ENCODE results near the gene ADRA2C.

ADRA2C gene

DNA sequence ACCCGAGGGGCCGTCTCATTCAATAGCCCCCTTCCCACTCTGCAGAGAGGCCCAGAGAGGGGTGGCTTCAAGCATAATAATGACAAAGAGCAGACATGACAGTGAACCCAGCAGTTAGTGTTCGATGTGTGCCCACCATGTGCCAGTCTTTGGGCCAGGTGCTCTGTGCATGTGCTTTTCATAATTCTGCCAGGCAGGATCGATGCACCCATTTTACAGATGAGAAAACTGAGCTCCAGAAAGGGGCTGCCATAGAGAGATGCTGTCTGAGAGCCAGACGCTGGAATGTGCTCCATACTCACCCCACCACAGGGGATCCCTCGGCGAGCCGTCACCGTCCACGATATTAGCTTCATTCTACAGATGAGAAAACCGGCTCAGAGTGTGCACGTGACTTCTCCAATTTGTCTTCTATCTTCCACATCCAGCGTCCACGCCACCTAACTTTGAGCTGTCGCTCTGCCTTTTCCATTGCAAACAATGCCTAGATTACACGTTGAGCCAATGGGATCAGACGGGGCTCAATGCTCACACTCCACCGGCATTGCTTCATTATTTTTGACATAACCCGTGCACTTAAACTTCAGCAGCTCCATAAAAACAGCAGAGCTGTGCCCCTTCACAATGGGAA lies 8.2 kb downstream of the ADRA2C start:
- H3K4me3 ChIP-seq (ENCODE audit: control insufficient read depth, low read depth, low read length): no peak overlapping the region
- DNase-seq (ENCODE audit: low read depth): no peak
- TF ChIP-seq, protein P1, sequence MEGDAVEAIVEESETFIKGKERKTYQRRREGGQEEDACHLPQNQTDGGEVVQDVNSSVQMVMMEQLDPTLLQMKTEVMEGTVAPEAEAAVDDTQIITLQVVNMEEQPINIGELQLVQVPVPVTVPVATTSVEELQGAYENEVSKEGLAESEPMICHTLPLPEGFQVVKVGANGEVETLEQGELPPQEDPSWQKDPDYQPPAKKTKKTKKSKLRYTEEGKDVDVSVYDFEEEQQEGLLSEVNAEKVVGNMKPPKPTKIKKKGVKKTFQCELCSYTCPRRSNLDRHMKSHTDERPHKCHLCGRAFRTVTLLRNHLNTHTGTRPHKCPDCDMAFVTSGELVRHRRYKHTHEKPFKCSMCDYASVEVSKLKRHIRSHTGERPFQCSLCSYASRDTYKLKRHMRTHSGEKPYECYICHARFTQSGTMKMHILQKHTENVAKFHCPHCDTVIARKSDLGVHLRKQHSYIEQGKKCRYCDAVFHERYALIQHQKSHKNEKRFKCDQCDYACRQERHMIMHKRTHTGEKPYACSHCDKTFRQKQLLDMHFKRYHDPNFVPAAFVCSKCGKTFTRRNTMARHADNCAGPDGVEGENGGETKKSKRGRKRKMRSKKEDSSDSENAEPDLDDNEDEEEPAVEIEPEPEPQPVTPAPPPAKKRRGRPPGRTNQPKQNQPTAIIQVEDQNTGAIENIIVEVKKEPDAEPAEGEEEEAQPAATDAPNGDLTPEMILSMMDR (conservative IDR thresholded peaks at IDR 0.05; ENCODE audit: control insufficient read depth, insufficient read depth, low read depth, low read length): no peak

DNA sequence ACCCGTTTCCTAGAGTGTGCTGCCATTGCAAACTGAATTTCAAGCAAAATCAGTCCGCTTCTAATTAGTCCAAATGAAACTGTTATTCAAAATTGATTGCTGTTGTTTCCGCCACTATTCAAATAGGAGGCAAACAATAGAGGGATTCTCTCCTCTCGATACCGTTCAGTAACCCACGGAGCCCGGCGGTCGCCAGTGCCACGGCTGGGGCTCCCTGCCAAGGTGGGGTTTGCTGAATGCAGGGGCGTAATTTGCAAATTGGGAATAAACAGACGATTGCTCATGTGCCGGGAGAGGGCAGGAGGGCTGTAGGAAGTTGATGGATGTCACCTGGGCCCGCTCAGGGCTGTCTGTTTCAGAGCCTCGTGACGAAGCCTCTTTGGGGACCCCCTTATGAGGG lies 8.8 kb downstream of the ADRA2C start:
- TF ChIP-seq, protein P1 (conservative IDR thresholded peaks at IDR 0.05; ENCODE audit: control insufficient read depth, insufficient read depth, low read depth, low read length): no peak
- no peak for DNase-seq (ENCODE audit: low read depth)

DNA sequence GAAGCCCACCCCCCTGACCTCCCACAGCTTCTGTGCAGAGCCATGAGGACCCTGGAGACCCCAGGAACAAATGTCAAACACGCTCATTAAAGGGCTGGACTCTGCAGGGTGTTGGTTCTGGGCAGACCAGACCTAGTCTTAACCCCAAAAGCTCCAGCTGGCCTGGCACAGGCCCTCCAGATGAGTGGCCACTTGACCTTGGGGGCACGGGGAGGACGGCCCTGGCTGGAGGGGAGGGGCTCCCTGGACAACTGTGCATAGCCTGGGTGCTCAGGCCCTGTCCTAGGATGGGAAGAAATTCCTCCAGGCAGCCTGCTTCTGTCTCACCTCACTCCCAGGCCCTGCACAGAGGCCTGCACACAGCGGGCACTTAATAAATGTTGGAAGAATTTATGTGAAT lies 9.4 kb downstream of the ADRA2C start:
- TF ChIP-seq, protein P1 (conservative IDR thresholded peaks at IDR 0.05; ENCODE audit: control insufficient read depth, insufficient read depth, low read depth, low read length): no peak
- DNase-seq (ENCODE audit: low read depth): no peak
- H3K4me3 ChIP-seq (ENCODE audit: control insufficient read depth, low read depth, low read length): no peak overlapping the region

More for the DNA sequence above, 8.8 kb downstream of the ADRA2C start:
- no peak overlapping the region for H3K4me3 ChIP-seq (ENCODE audit: control insufficient read depth, low read depth, low read length)

DNA sequence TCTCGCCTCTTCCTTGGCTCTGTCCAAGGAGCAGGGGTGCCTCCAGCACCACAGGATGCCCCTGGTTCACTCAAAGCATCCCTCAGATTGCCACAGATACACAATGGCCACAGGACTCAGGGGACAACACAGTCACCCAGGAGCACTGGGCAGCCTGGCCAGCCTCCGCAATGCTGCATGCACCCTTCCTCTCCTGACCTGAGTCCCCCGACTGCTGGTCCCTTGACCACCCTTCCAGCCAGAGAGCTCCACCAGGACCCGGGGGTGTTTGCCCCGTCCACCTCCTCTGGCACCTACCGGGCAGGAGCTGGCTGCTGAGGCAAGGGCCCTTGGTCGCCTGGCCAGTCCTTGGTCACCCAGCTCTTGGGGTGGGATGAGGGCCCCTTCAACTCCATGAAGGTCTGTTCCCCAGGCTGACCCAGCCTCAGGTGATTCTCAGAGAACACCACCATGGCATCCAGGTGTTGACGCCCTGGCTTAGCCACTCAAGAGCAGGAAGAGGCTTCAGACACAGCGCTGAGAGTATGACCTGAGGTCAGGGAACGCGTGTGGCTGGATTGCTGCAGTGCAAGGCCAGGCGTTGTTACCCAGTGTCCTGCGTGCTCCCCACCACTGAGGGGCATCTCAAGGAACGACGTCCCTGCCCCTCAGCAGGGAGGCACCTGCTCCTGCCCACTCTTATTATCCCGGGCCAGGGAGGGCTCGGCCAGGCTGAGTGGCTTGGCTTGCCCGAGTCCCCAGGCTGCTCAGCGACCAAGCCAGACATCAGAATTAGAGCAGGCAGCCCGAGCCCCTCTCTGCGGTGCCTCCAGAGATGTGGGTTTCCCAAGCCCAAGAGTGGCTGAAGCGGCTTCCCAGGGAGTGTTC lies 10.2 kb downstream of the ADRA2C start:
- DNase-seq (ENCODE audit: low read depth): no peak
- TF ChIP-seq, protein P1 (conservative IDR thresholded peaks at IDR 0.05; ENCODE audit: control insufficient read depth, insufficient read depth, low read depth, low read length): no peak
- H3K4me3 ChIP-seq (ENCODE audit: control insufficient read depth, low read depth, low read length): no peak overlapping the region

DNA sequence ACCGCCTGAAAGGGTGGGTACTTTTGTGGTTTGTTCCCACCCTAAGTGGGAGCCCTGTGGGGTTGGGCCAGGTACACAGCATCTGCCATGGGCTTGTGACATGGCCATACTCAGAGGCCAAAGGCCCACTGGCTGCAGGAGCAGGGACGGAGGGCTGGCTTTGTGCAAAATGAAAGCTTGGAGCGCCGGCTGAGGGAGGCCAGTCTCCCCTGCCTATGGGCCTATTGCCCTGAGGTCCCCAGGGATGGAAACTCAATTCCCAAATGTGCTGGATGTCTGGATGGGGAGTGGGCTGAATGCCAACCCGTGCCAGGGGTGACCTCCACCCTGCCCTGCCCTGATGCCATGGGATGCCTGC lies 10.8 kb downstream of the ADRA2C start:
- DNase-seq (ENCODE audit: low read depth): no peak
- TF ChIP-seq, protein P1 (conservative IDR thresholded peaks at IDR 0.05; ENCODE audit: control insufficient read depth, insufficient read depth, low read depth, low read length): no peak
- H3K4me3 ChIP-seq (ENCODE audit: control insufficient read depth, low read depth, low read length): no peak overlapping the region

DNA sequence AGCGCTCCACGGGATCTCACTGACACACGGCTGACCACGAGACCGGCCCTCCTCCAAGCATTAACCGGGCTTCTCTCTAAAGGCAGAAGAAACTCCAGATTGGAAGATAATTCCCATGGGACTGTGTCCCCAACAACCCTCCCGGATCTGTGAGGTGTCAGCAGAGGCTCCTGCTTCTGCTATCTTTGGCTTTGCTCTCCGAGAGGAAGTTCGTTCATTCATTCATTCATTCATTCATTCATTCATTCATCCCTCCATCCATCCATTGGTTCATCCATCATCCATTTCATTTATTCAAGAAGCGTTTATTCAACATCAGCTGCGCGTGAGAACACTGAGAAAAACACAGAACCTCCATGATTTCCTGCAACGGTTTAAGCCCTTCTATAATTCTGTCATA lies 11.5 kb downstream of the ADRA2C start:
- TF ChIP-seq, protein P1 (conservative IDR thresholded peaks at IDR 0.05; ENCODE audit: control insufficient read depth, insufficient read depth, low read depth, low read length): no peak
- H3K4me3 ChIP-seq (ENCODE audit: control insufficient read depth, low read depth, low read length): no peak overlapping the region
- DNase-seq (ENCODE audit: low read depth): no peak

Measured in fibroblast of mammary gland (primary cell).